Erythroblast (primary cell): Measurements from ENCODE around the gene HINFP.

Experiments used
- GATA1 ChIP-seq: IDR thresholded peaks from 2 replicates; pipeline ENCODE4 v1.6.1; 2011; ENCODE audit warnings: low read depth, mild to moderate bottlenecking, control low read depth, low read length, moderate library complexity
- POLR2A ChIP-seq: IDR thresholded peaks from 2 replicates; pipeline ENCODE4 v1.6.1; 2011; ENCODE audit warnings: mild to moderate bottlenecking, low read length

- TF ChIP-seq POLR2A (peak; percentile 87), GATA1 (no peak)
Measured at GRCh38 chr11:119168471-119169281, 47.3 kb downstream of the HINFP start, which contains the start of gene NLRX1.
